ENCODE measurements around the gene MASP2. TPM values are rescaled to one million over a fixed set of nuclear protein-coding genes. Genes with fewer than 3 reads are reported as not detected.
"Not testable (repeated sequence)": the region's sequence is repeated elsewhere in the genome, so short reads cannot be mapped to it uniquely, and the experiment has no call there.

The MASP2 gene
- total and polyA plus RNA-seq, 11 donors = not detected

GRCh38 chr1:11042995-11043874 is 3.8 kb downstream of the MASP2 start:
- H3K36me3 ChIP-seq = no peaks in the 10 kb centered on the region
- WGBS, 4 donors = 73 to 82% (median 75%) methylated on average over 16 to 19 of the region's 19 CpGs
- peaks cover 0 to 3% (median under 1%) of the 10 kb centered on the region in 12 donors for H3K4me1 ChIP-seq
- intact Hi-C loops (cut with DNase I) = loop anchor here in 1 of 10 donors (10.0 kb wide), 1 partner anchor 682 kb away; no protein-coding TSS in a partner anchor
- TF ChIP-seq CTCF (IDR thresholded peaks at IDR 0.05) (no peak), POLR2A (IDR thresholded peaks at IDR 0.05) (no peak)
- H3K27me3 ChIP-seq = no peaks in the 10 kb centered on the region
- no peaks in the 10 kb centered on the region for H3K9me3 ChIP-seq
- H3K4me3 ChIP-seq = no peak overlapping the region
- DNase-seq (no peak), ATAC-seq (no peak)
- H3K27ac ChIP-seq = no peak overlapping the region

GRCh38 chr1:11042065-11042464 is 5.0 kb downstream of the MASP2 start:
- ATAC-seq = no peak
- intact Hi-C loops (cut with DNase I) = loop anchor here in 1 of 10 donors (10.0 kb wide), 1 partner anchor 683 kb away; no protein-coding TSS in a partner anchor
- no peaks in the 10 kb centered on the region for H3K9me3 ChIP-seq
- no peak for DNase-seq
- TF ChIP-seq CTCF (IDR thresholded peaks at IDR 0.05) (no peak), POLR2A (IDR thresholded peaks at IDR 0.05) (no peak)
- no peak overlapping the region for H3K27ac ChIP-seq
- H3K27me3 ChIP-seq = no peaks in the 10 kb centered on the region
- WGBS, 4 donors = 78 to 82% (median 80%) methylated on average over 3 of the region's 3 CpGs
- no peaks in the 10 kb centered on the region for H3K36me3 ChIP-seq
- H3K4me1 ChIP-seq = peaks cover 0 to 9% (median 6%) of the 10 kb centered on the region in 12 donors
- H3K4me3 ChIP-seq = no peak overlapping the region

- Histone ChIP-seq H3K27me3 (no peaks in the 10 kb centered on the region), H3K4me3 (no peak overlapping the region), H3K4me1 (peaks cover 0 to 9% (median 6%) of the 10 kb centered on the region in 12 donors), H3K9me3 (no peaks in the 10 kb centered on the region), H3K36me3 (no peaks in the 10 kb centered on the region), H3K27ac (no peak overlapping the region)
- intact Hi-C loops (cut with DNase I) = loop anchor here in 3 of 10 donors (2.0 to 10.0 kb wide), 3 partner anchors 596 to 684 kb away; no protein-coding TSS in a partner anchor
- TF ChIP-seq POLR2A (IDR thresholded peaks at IDR 0.05) = no peak
- TF ChIP-seq CTCF (IDR thresholded peaks at IDR 0.05) = no peak
- DNase-seq (no peak), ATAC-seq (no peak)
Measured at GRCh38 chr1:11041048-11041447, 6.0 kb downstream of the MASP2 start.

GRCh38 chr1:11040105-11040429 is 7.0 kb downstream of the MASP2 start:
- H3K27me3 ChIP-seq, H3K4me3 ChIP-seq, H3K36me3 ChIP-seq, ATAC-seq, H3K9me3 ChIP-seq, H3K4me1 ChIP-seq, H3K27ac ChIP-seq, DNase-seq: not testable (repeated sequence)
- intact Hi-C loops (cut with DNase I) = loop anchor here in 3 of 10 donors (2.0 to 10.0 kb wide), 3 partner anchors 597 to 685 kb away; no protein-coding TSS in a partner anchor
- 87 to 92% (median 91%) methylated on average over 7 of the region's 7 CpGs for WGBS, 4 donors
